Measurements from ENCODE around the gene MINDY4.

MINDY4 gene

DNA sequence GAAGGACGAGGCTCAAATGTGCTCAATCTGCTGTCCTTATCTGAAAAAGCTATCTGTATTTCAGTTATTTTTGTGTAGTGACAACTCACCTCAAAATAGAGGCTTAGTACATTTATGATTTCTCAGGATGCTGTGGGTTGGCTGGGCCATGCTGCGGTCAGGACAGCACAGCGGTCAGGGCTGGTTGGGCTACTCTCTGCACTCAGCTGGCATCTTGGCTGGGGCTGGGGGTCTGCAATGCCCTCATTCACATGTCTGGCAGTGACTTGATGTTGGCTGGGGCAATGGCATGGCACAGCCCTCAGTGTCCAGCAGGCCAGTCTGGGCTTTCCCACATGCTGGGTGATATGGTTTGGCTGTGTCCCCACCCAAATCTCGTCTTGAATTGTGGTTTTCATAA lies 34.9 kb upstream of the MINDY4 start:
- no peak overlapping the region for H4K8ac ChIP-seq (ENCODE audit: low read depth, low read length)
- no CpG with 5 or more reads among the region's 4 CpGs for WGBS, 2 donors (ENCODE audit: extremely low coverage in 2 of 2, insufficient read length in 2 of 2, insufficient replicate concordance in 1 of 2)
- peak overlapping the region; percentile 60 for H3K9ac ChIP-seq (ENCODE audit: low read depth, low read length, poor library complexity)

DNA sequence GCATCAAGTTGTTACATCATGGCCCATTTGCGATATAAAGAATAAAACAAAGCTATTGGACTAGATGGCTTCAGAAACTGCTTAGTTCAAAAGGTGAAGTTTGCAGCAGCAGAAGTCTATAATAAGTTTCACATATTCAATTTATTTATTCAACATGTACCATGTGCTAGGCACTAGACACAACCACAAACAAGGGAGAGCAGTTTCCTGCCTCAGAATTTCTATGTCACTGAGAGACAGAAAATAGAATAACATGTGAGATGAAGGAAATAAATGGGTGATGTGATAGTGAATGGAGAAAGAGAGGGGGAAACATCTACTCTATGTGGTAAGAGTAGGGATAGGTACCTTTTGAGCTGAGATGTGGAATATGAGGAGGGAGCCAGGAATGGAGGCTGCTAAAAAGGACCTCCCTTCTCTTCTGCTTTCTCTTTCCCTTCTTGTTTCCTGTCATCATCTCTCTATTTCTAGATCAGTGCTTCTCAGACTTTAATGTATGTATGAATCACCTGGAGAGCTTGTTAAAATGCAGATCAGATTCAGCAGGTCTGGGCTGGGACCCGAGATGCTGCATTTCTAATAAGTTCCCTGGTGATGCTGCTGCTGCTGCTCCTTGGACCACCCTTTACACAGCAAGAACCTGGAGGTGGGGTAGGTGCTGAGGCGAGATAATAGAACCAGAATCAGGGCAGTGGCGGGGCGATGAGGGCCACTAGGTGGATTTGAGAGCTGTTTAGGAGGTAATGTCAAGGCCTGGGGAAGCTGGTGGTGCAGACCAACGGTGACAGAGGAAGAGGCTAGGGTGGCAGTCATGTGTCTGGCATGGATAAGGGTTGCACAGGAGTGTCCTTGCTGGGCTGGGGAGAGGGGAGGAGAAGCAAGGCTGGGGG lies 32.9 kb upstream of the MINDY4 start:
- DNase-seq (ENCODE audit: low spot score) = no peak
- Histone ChIP-seq H3K27me3 (ENCODE audit: control insufficient read depth in 3 of 3, insufficient read depth in 3 of 3, low read depth in 1 of 3, low read length in 3 of 3) (peaks cover 0 to 15% (median 0%) of the 10 kb centered on the region in 3 experiments), H3K4me1 (ENCODE audit: control insufficient read depth in 2 of 2, insufficient read depth in 1 of 2, low read depth in 1 of 2, low read length in 2 of 2) (no peaks in the 10 kb centered on the region), H2BK5ac (ENCODE audit: low read length) (no peak overlapping the region), H3K23ac (ENCODE audit: low read depth, low read length, poor library complexity) (no peak overlapping the region), H2BK12ac (ENCODE audit: low read length) (no peak overlapping the region), H3K4me2 (ENCODE audit: insufficient read depth, low read length, poor library complexity, severe bottlenecking) (no peak overlapping the region), H3K4ac (ENCODE audit: low read length) (no peak overlapping the region), H3K27ac (replicated peaks; ENCODE audit: low read length) (no peak overlapping the region), H3K9me3 (replicated peaks in 1 of 2; ENCODE audit: control insufficient read depth in 2 of 2, insufficient read depth in 1 of 2, low read depth in 1 of 2, low read length in 2 of 2) (no peaks in the 10 kb centered on the region), H3K14ac (ENCODE audit: low read length) (no peak overlapping the region), H3K18ac (ENCODE audit: low read length) (no peak overlapping the region), H3K4me3 (ENCODE audit: low read length in 2 of 2) (no peak overlapping the region), H4K8ac (ENCODE audit: low read depth, low read length) (no peak overlapping the region), H2AFZ (ENCODE audit: low read length) (no peak overlapping the region), H3K79me1 (ENCODE audit: low read depth, low read length) (no peaks in the 10 kb centered on the region), H3K9ac (ENCODE audit: low read depth, low read length, poor library complexity) (no peak overlapping the region), H3K36me3 (replicated peaks in 1 of 2; ENCODE audit: control insufficient read depth in 2 of 2, insufficient read depth in 2 of 2, low read length in 2 of 2) (no peaks in the 10 kb centered on the region), H2AK5ac (ENCODE audit: low read depth, low read length) (no peak overlapping the region), H2BK15ac (ENCODE audit: low read length) (no peak overlapping the region), H4K91ac (ENCODE audit: low read depth, low read length, poor library complexity) (no peak overlapping the region), H2BK120ac (ENCODE audit: low read depth, low read length) (no peak overlapping the region)
- WGBS, 2 donors (ENCODE audit: extremely low coverage in 2 of 2, insufficient read length in 2 of 2, insufficient replicate concordance in 1 of 2) = no CpG with 5 or more reads among the region's 6 CpGs

More for the DNA sequence above, 34.9 kb upstream of the MINDY4 start:
- Histone ChIP-seq H3K18ac (ENCODE audit: low read length) (no peak overlapping the region), H2BK15ac (ENCODE audit: low read length) (no peak overlapping the region), H2BK120ac (ENCODE audit: low read depth, low read length) (no peak overlapping the region), H3K27ac (replicated peaks; ENCODE audit: low read length) (no peak overlapping the region), H3K9me3 (replicated peaks in 1 of 2; ENCODE audit: control insufficient read depth in 2 of 2, insufficient read depth in 1 of 2, low read depth in 1 of 2, low read length in 2 of 2) (no peaks in the 10 kb centered on the region), H3K4me1 (ENCODE audit: control insufficient read depth in 2 of 2, insufficient read depth in 1 of 2, low read depth in 1 of 2, low read length in 2 of 2) (no peaks in the 10 kb centered on the region), H2AK5ac (ENCODE audit: low read depth, low read length) (no peak overlapping the region), H2BK12ac (ENCODE audit: low read length) (no peak overlapping the region), H3K79me1 (ENCODE audit: low read depth, low read length) (no peaks in the 10 kb centered on the region), H3K23ac (ENCODE audit: low read depth, low read length, poor library complexity) (no peak overlapping the region), H3K4me2 (ENCODE audit: insufficient read depth, low read length, poor library complexity, severe bottlenecking) (no peak overlapping the region), H2BK5ac (ENCODE audit: low read length) (no peak overlapping the region), H3K36me3 (replicated peaks in 1 of 2; ENCODE audit: control insufficient read depth in 2 of 2, insufficient read depth in 2 of 2, low read length in 2 of 2) (no peaks in the 10 kb centered on the region), H3K14ac (ENCODE audit: low read length) (no peak overlapping the region), H3K4me3 (ENCODE audit: low read length in 2 of 2) (no peak overlapping the region), H2AFZ (ENCODE audit: low read length) (no peak overlapping the region), H3K4ac (ENCODE audit: low read length) (no peak overlapping the region), H3K27me3 (ENCODE audit: control insufficient read depth in 3 of 3, insufficient read depth in 3 of 3, low read depth in 1 of 3, low read length in 3 of 3) (peaks cover 0 to 6% (median 0%) of the 10 kb centered on the region in 3 experiments), H4K91ac (ENCODE audit: low read depth, low read length, poor library complexity) (no peak overlapping the region)
- DNase-seq (ENCODE audit: low spot score) = no peak

DNA sequence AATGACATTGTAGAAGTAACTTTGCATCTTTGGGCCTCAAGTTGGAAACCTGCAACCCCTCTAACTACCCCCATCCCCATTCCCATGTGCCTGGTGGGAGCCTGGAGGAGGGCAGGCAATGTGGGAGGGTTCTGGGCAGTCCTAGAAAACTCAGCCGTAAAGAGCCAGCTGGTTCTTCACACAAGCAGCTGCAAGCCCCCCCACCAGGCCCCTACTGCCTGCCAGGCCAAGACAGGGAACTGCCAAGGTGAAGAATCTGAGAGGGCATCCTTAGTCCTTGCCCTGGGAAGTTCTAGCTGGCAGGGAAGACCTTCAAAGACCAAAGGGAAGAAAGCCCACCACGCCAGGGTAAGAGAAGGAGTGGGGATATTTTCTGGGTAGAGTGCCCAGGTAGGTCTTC lies 31.5 kb upstream of the MINDY4 start:
- no CpG with 5 or more reads among the region's 2 CpGs for WGBS, 2 donors (ENCODE audit: extremely low coverage in 2 of 2, insufficient read length in 2 of 2, insufficient replicate concordance in 1 of 2)
- H3K79me1 ChIP-seq (ENCODE audit: low read depth, low read length) = no peaks in the 10 kb centered on the region
- no peak overlapping the region for H3K18ac ChIP-seq (ENCODE audit: low read length)
- no peak overlapping the region for H4K91ac ChIP-seq (ENCODE audit: low read depth, low read length, poor library complexity)
- H2AK5ac ChIP-seq (ENCODE audit: low read depth, low read length) = no peak overlapping the region
- no peak for DNase-seq (ENCODE audit: low spot score)
- no peak overlapping the region for H3K4me2 ChIP-seq (ENCODE audit: insufficient read depth, low read length, poor library complexity, severe bottlenecking)
- no peak overlapping the region for H2BK120ac ChIP-seq (ENCODE audit: low read depth, low read length)
- H3K9me3 ChIP-seq (replicated peaks in 1 of 2; ENCODE audit: control insufficient read depth in 2 of 2, insufficient read depth in 1 of 2, low read depth in 1 of 2, low read length in 2 of 2) = no peaks in the 10 kb centered on the region
- peaks cover 0 to 19% (median 0%) of the 10 kb centered on the region in 3 experiments for H3K27me3 ChIP-seq (ENCODE audit: control insufficient read depth in 3 of 3, insufficient read depth in 3 of 3, low read depth in 1 of 3, low read length in 3 of 3)
- no peak overlapping the region for H3K27ac ChIP-seq (replicated peaks; ENCODE audit: low read length)
- H2BK5ac ChIP-seq (ENCODE audit: low read length) = no peak overlapping the region
- H4K8ac ChIP-seq (ENCODE audit: low read depth, low read length) = no peak overlapping the region
- H2BK12ac ChIP-seq (ENCODE audit: low read length) = no peak overlapping the region
- H3K4me3 ChIP-seq (ENCODE audit: low read length in 2 of 2) = no peak overlapping the region
- H3K4me1 ChIP-seq (ENCODE audit: control insufficient read depth in 2 of 2, insufficient read depth in 1 of 2, low read depth in 1 of 2, low read length in 2 of 2) = no peaks in the 10 kb centered on the region
- H3K23ac ChIP-seq (ENCODE audit: low read depth, low read length, poor library complexity) = no peak overlapping the region
- no peak overlapping the region for H3K9ac ChIP-seq (ENCODE audit: low read depth, low read length, poor library complexity)
- H3K14ac ChIP-seq (ENCODE audit: low read length) = no peak overlapping the region
- no peaks in the 10 kb centered on the region for H3K36me3 ChIP-seq (replicated peaks in 1 of 2; ENCODE audit: control insufficient read depth in 2 of 2, insufficient read depth in 2 of 2, low read length in 2 of 2)
- H2AFZ ChIP-seq (ENCODE audit: low read length) = no peak overlapping the region
- H3K4ac ChIP-seq (ENCODE audit: low read length) = no peak overlapping the region
- no peak overlapping the region for H2BK15ac ChIP-seq (ENCODE audit: low read length)

DNA sequence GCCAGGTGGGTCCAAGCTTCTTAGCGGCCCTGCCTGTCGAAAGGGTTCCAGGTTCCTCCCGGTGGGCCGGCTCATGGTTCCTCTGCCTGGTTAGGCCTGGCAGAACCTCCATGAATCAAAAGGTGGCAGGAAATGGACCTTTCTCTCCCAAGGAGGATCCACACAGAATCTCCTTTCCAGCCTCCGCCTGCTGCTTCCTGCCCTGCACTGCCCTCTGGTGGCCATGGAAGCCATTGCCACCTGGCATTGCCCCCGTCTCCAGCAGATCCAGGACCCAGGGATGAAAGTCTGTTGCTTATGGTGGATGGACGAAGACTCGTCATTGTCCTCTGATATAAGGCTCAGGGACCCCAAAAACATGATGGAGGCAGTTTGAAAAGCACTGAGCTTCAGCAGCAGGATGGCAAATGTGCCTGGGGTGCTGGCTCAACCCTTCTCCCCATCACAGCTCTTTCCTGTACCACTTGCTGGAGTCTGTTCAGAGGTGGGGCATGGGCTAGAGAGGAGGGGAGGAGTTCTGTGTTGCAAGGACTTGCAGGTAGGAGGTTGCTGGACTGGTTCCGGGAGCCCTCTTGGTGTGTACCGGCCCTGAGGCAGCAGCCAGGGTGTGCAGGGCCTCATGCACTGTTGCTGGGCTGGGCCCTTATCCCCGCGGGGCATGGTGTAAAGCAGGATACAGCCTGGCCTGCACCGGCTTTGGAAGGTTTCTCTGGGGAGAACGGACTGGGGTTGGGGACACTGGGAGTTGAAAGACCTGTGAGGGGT lies 30.6 kb upstream of the MINDY4 start:
- no peak overlapping the region for H3K27ac ChIP-seq (replicated peaks; ENCODE audit: low read length)
- no peak overlapping the region for H2BK5ac ChIP-seq (ENCODE audit: low read length)
- H2BK15ac ChIP-seq (ENCODE audit: low read length) = no peak overlapping the region
- H3K4me2 ChIP-seq (ENCODE audit: insufficient read depth, low read length, poor library complexity, severe bottlenecking) = no peak overlapping the region
- no peak overlapping the region for H3K4me3 ChIP-seq (ENCODE audit: low read length in 2 of 2)
- no peak overlapping the region for H2BK120ac ChIP-seq (ENCODE audit: low read depth, low read length)
- WGBS, 2 donors (ENCODE audit: extremely low coverage in 2 of 2, insufficient read length in 2 of 2, insufficient replicate concordance in 1 of 2) = no CpG with 5 or more reads among the region's 14 CpGs
- H3K23ac ChIP-seq (ENCODE audit: low read depth, low read length, poor library complexity) = no peak overlapping the region
- H4K91ac ChIP-seq (ENCODE audit: low read depth, low read length, poor library complexity) = no peak overlapping the region
- H3K36me3 ChIP-seq (replicated peaks in 1 of 2; ENCODE audit: control insufficient read depth in 2 of 2, insufficient read depth in 2 of 2, low read length in 2 of 2) = no peaks in the 10 kb centered on the region
- H3K14ac ChIP-seq (ENCODE audit: low read length) = no peak overlapping the region
- H3K9ac ChIP-seq (ENCODE audit: low read depth, low read length, poor library complexity) = peak overlapping the region; percentile 5
- H3K9me3 ChIP-seq (replicated peaks in 1 of 2; ENCODE audit: control insufficient read depth in 2 of 2, insufficient read depth in 1 of 2, low read depth in 1 of 2, low read length in 2 of 2) = no peaks in the 10 kb centered on the region
- no peak overlapping the region for H4K8ac ChIP-seq (ENCODE audit: low read depth, low read length)
- H3K4me1 ChIP-seq (ENCODE audit: control insufficient read depth in 2 of 2, insufficient read depth in 1 of 2, low read depth in 1 of 2, low read length in 2 of 2) = no peaks in the 10 kb centered on the region
- peak; percentile 63 for DNase-seq (ENCODE audit: low spot score)
- peak overlapping the region; percentile 11 for H2AK5ac ChIP-seq (ENCODE audit: low read depth, low read length)
- H2AFZ ChIP-seq (ENCODE audit: low read length) = peak overlapping the region; percentile 85
- no peak overlapping the region for H2BK12ac ChIP-seq (ENCODE audit: low read length)
- no peaks in the 10 kb centered on the region for H3K79me1 ChIP-seq (ENCODE audit: low read depth, low read length)
- no peak overlapping the region for H3K4ac ChIP-seq (ENCODE audit: low read length)
- H3K27me3 ChIP-seq (ENCODE audit: control insufficient read depth in 3 of 3, insufficient read depth in 3 of 3, low read depth in 1 of 3, low read length in 3 of 3) = peaks cover 0 to 19% (median 0%) of the 10 kb centered on the region in 3 experiments
- peak overlapping the region; percentile 6 for H3K18ac ChIP-seq (ENCODE audit: low read length)
